Measurements from ENCODE around the gene FAM170A.

Gene FAM170A

GRCh38 chr5:119626086-119626485 is 3.3 kb upstream of the FAM170A start:
- TF ChIP-seq CTCF (IDR thresholded peaks at IDR 0.05; ENCODE audit: low read depth, low read length, missing control alignments) = no peak

GRCh38 chr5:119630752-119631440 is 1.5 kb downstream of the FAM170A start:
- DNase-seq (ENCODE audit: low read depth) = no peak
- no peak for TF ChIP-seq CTCF (IDR thresholded peaks at IDR 0.05; ENCODE audit: low read depth, low read length, missing control alignments)
- no peak overlapping the region for H3K4me3 ChIP-seq (ENCODE audit: low read depth, low read length)

More at GRCh38 chr5:119626086-119626485, 3.3 kb upstream of the FAM170A start:
- DNase-seq (ENCODE audit: low read depth) = no peak
- H3K4me3 ChIP-seq (ENCODE audit: low read depth, low read length) = no peak overlapping the region

GRCh38 chr5:119631660-119632059 is 2.3 kb downstream of the FAM170A start:
- no peak for TF ChIP-seq CTCF (IDR thresholded peaks at IDR 0.05; ENCODE audit: low read depth, low read length, missing control alignments)
- no peak overlapping the region for H3K4me3 ChIP-seq (ENCODE audit: low read depth, low read length)
- DNase-seq (ENCODE audit: low read depth) = no peak

- H3K4me3 ChIP-seq (ENCODE audit: low read depth, low read length) = no peak overlapping the region
- TF ChIP-seq CTCF (IDR thresholded peaks at IDR 0.05; ENCODE audit: low read depth, low read length, missing control alignments) = no peak
- no peak for DNase-seq (ENCODE audit: low read depth)
Measured at GRCh38 chr5:119651486-119651885, 22.1 kb downstream of the FAM170A start.

GRCh38 chr5:119655061-119655460 is 25.7 kb downstream of the FAM170A start:
- no peak overlapping the region for H3K4me3 ChIP-seq (ENCODE audit: low read depth, low read length)
- DNase-seq (ENCODE audit: low read depth) = no peak
- TF ChIP-seq CTCF (IDR thresholded peaks at IDR 0.05; ENCODE audit: low read depth, low read length, missing control alignments) = no peak

- no peak for DNase-seq (ENCODE audit: low read depth)
- TF ChIP-seq CTCF (IDR thresholded peaks at IDR 0.05; ENCODE audit: low read depth, low read length, missing control alignments) = no peak
- H3K4me3 ChIP-seq (ENCODE audit: low read depth, low read length) = no peak overlapping the region
Measured at GRCh38 chr5:119656023-119656422, 26.7 kb downstream of the FAM170A start.

GRCh38 chr5:119666542-119666941 is 37.2 kb downstream of the FAM170A start:
- TF ChIP-seq CTCF (IDR thresholded peaks at IDR 0.05; ENCODE audit: low read depth, low read length, missing control alignments) = no peak

More at GRCh38 chr5:119666542-119666941, 37.2 kb downstream of the FAM170A start:
- DNase-seq (ENCODE audit: low read depth) = no peak
- H3K4me3 ChIP-seq (ENCODE audit: low read depth, low read length) = no peak overlapping the region

Measured in GM12864 (cell line).